NCI-H2227 (cell line): ENCODE data around the gene CCDC32.

Experiments
- DNase-seq: peaks from one replicate; lab custom pipeline; 2025; ENCODE audit not compliant: unreplicated experiment; lab: John Stamatoyannopoulos, UW

CCDC32 gene

GRCh38 chr15:40567111-40567510 lies 2.3 kb upstream of the CCDC32 start:
- no peak for DNase-seq

- peak; percentile 34 for DNase-seq
Observed at GRCh38 chr15:40565333-40566238, 744 bp upstream of the CCDC32 start.

GRCh38 chr15:40563426-40563825 lies 1.4 kb downstream of the CCDC32 start:
- no peak for DNase-seq

GRCh38 chr15:40562691-40563090 lies 2.2 kb downstream of the CCDC32 start:
- no peak for DNase-seq

- DNase-seq = no peak
Observed at GRCh38 chr15:40558952-40559742, 5.7 kb downstream of the CCDC32 start.

- DNase-seq = no peak
Observed at GRCh38 chr15:40555876-40556275, 9.0 kb downstream of the CCDC32 start.

GRCh38 chr15:40554161-40554525 lies 10.7 kb downstream of the CCDC32 start:
- peak; percentile 79 for DNase-seq

- no peak for DNase-seq
Observed at GRCh38 chr15:40550341-40551037, 14.4 kb downstream of the CCDC32 start.

- no peak for DNase-seq
Observed at GRCh38 chr15:40549894-40550293, 14.9 kb downstream of the CCDC32 start.

GRCh38 chr15:40548610-40549009 lies 16.2 kb downstream of the CCDC32 start:
- no peak for DNase-seq

GRCh38 chr15:40545457-40545856 lies 19.4 kb downstream of the CCDC32 start:
- no peak for DNase-seq

GRCh38 chr15:40543631-40544294 lies 21.1 kb downstream of the CCDC32 start:
- no peak for DNase-seq

GRCh38 chr15:40543082-40543481 lies 21.8 kb downstream of the CCDC32 start:
- no peak for DNase-seq

- peak; percentile 60 for DNase-seq
Observed at GRCh38 chr15:40538976-40539375, 25.9 kb downstream of the CCDC32 start.

- DNase-seq = no peak
Observed at GRCh38 chr15:40536501-40536900, 28.3 kb downstream of the CCDC32 start.

- no peak for DNase-seq
Observed at GRCh38 chr15:40534371-40534770, 30.5 kb downstream of the CCDC32 start.

- no peak for DNase-seq
Observed at GRCh38 chr15:40533763-40534364, 31.0 kb downstream of the CCDC32 start.

- no peak for DNase-seq
Observed at GRCh38 chr15:40528801-40529200, 36.0 kb downstream of the CCDC32 start.

- DNase-seq = no peak
Observed at GRCh38 chr15:40525855-40526254, 39.0 kb downstream of the CCDC32 start.

GRCh38 chr15:40523611-40524010 lies 41.2 kb downstream of the CCDC32 start:
- no peak for DNase-seq

- DNase-seq = no peak
Observed at GRCh38 chr15:40516322-40516721, 48.5 kb downstream of the CCDC32 start.
